Suprapubic skin (tissue), 3 donors: ENCODE measurements around the gene PSMA6.

ENCODE experiments used
- POLR2A ChIP-seq, 2 donors: fragments of 450-650 bp; IDR thresholded peaks; one replicate each; pipeline ENCODE4 v1.6.1; 2017; ENCODE audit warnings: antibody characterized with exemption in 2 of 2, mild to moderate bottlenecking in 2 of 2, moderate library complexity in 2 of 2
- TF ChIP-seq, protein P1 (sequence below), 2 donors: fragments of 200-600 bp in 1 of 2; fragments of 450-650 bp in 1 of 2; sonication (generic) in 1 of 2; IDR thresholded peaks; one replicate each; pipeline ENCODE4 v1.5.1; 2016 to 2019; ENCODE audit warnings: antibody characterized with exemption in 2 of 2, mild to moderate bottlenecking in 1 of 2, moderate library complexity in 1 of 2

DNA sequence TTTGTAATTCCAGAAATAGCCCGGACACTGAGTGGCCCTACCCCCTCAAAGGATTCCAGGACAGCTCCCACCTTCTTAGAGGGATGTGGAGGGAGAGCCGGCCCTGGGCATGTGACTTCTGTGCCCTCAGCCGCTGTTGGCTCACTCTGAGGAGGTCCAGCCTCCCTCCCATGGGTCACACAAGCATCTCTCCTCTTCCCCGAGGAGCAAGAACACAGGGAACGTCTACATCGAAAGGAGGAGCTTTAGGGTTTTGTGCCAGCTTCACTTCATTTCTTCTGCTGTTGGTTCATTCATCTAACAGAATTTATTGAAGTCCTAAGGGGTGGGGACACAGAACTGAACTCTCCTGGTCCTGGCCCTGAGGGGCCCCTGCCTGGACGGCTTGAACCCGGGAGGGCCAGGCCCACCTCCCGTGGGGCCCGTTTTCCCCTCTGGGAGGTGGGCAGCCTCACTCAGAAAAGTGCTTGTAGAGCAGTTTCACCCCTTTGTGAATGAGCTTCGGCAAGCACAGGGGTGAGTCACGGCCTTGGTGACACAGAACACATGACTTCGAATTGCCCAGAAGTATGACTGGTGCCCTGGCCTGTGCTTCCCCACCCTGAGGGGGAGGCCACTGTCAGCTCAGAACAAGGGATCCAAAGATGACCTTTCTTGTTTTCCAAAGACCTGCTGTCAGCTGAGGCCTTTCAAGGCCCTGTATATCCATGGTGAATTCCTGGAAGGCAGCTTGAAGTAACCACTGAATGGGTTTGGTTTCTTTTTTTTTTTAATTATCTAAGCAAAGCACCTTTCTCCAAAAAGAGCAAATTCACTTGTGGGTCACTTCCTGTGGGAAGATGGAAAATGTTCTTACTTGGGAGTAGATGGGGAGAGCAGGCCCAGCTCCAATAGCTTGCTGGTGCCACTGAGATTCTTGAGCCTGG, 73.2 kb downstream of the PSMA6 start:
- TF ChIP-seq, protein P1, sequence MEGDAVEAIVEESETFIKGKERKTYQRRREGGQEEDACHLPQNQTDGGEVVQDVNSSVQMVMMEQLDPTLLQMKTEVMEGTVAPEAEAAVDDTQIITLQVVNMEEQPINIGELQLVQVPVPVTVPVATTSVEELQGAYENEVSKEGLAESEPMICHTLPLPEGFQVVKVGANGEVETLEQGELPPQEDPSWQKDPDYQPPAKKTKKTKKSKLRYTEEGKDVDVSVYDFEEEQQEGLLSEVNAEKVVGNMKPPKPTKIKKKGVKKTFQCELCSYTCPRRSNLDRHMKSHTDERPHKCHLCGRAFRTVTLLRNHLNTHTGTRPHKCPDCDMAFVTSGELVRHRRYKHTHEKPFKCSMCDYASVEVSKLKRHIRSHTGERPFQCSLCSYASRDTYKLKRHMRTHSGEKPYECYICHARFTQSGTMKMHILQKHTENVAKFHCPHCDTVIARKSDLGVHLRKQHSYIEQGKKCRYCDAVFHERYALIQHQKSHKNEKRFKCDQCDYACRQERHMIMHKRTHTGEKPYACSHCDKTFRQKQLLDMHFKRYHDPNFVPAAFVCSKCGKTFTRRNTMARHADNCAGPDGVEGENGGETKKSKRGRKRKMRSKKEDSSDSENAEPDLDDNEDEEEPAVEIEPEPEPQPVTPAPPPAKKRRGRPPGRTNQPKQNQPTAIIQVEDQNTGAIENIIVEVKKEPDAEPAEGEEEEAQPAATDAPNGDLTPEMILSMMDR (IDR thresholded peaks at IDR 0.05), result no peak
- TF ChIP-seq POLR2A (IDR thresholded peaks at IDR 0.05), result no peak
